Smooth muscle cell (in vitro differentiated cells): ENCODE measurements around the gene PSMB5. TPM values are rescaled to one million over a fixed set of nuclear protein-coding genes. Genes with fewer than 3 reads are reported as not detected.

Source experiments
- DNase-seq: peaks from one replicate; lab custom pipeline; 2025; ENCODE audit not compliant: unreplicated experiment; lab: John Stamatoyannopoulos, UW
- H2AFZ ChIP-seq: fragments of 200-600 bp; sonication (generic); 2 replicates; pipeline ENCODE4 v1.6.0; 2016; ENCODE audit warnings: antibody characterized with exemption, low read depth, mild to moderate bottlenecking
- H3F3A ChIP-seq: fragments of 200-600 bp; sonication (generic); 2 replicates; pipeline ENCODE4 v1.6.0; 2017; ENCODE audit warnings: antibody characterized with exemption, low read depth
- H3K27ac ChIP-seq: fragments of 200-600 bp; sonication (generic); 2 replicates; pipeline ENCODE4 v1.5.1; 2016; ENCODE audit warnings: low read depth, mild to moderate bottlenecking
- H3K27me3 ChIP-seq: fragments of 200-600 bp; sonication (generic); 2 replicates; pipeline ENCODE4 v1.6.1; 2016; ENCODE audit warnings: low read depth, mild to moderate bottlenecking
- H3K36me3 ChIP-seq: fragments of 200-600 bp; sonication (generic); 2 replicates; pipeline ENCODE4 v1.5.1; 2016; ENCODE audit warnings: low read depth
- H3K4me1 ChIP-seq: fragments of 200-600 bp; sonication (generic); 2 replicates; pipeline ENCODE4 v1.5.1; 2016; ENCODE audit warnings: low read depth
- H3K4me2 ChIP-seq: fragments of 200-600 bp; sonication (generic); 2 replicates; pipeline ENCODE4 v1.6.0; 2016; ENCODE audit warnings: mild to moderate bottlenecking
- H3K4me3 ChIP-seq: fragments of 200-600 bp; sonication (generic); 2 replicates; pipeline ENCODE4 v1.5.1; 2016; ENCODE audit warnings: mild to moderate bottlenecking
- H3K79me2 ChIP-seq: fragments of 200-600 bp; sonication (generic); 2 replicates; pipeline ENCODE4 v1.6.0; 2016; ENCODE audit warnings: low read depth, mild to moderate bottlenecking
- H3K9ac ChIP-seq: fragments of 200-600 bp; sonication (generic); 2 replicates; pipeline ENCODE4 v1.6.0; 2016; ENCODE audit warnings: low read depth
- H3K9me3 ChIP-seq: fragments of 200-600 bp; sonication (generic); replicated peaks from 2 replicates; pipeline ENCODE4 v1.5.1; 2016; ENCODE audit warnings: low read depth
- H4K20me1 ChIP-seq: fragments of 200-600 bp; sonication (generic); 2 replicates; pipeline ENCODE4 v1.6.0; 2016; ENCODE audit warnings: low read depth
- WGBS: methylation state at CpG from one replicate; pipeline ENCODE4 v1.1.7; 2016; ENCODE audit warnings: low lambda C conversion rate; 5-methylcytosine and 5-hydroxymethylcytosine counted together
- polyA plus RNA-seq: library from polyadenylated mRNA; unstranded; fragments of >200 nt; fragmentation: Nextera tagmentation; extraction: Ambion mirVana; gene quantifications from 2 replicates; pipeline ENCODE4 v1.2.1, GENCODE V29; 2016
- total RNA-seq: library from RNA; depleted of rRNA; stranded (reverse); fragments of >200 nt; gene quantifications from 2 replicates; pipeline ENCODE4 v1.2.3, GENCODE V29; 2014
- TF ChIP-seq, protein P1 (sequence below): fragments of 200-600 bp; sonication (generic); IDR thresholded peaks from 2 replicates; pipeline ENCODE4 v1.5.1; 2017; ENCODE audit warnings: borderline replicate concordance, mild to moderate bottlenecking, antibody characterized with exemption; ENCODE audit not compliant: insufficient read depth, poor library complexity, severe bottlenecking

PSMB5 gene
- total and polyA plus RNA-seq, 2 experiments from 2014 or later = 183 to 374 TPM

DNA sequence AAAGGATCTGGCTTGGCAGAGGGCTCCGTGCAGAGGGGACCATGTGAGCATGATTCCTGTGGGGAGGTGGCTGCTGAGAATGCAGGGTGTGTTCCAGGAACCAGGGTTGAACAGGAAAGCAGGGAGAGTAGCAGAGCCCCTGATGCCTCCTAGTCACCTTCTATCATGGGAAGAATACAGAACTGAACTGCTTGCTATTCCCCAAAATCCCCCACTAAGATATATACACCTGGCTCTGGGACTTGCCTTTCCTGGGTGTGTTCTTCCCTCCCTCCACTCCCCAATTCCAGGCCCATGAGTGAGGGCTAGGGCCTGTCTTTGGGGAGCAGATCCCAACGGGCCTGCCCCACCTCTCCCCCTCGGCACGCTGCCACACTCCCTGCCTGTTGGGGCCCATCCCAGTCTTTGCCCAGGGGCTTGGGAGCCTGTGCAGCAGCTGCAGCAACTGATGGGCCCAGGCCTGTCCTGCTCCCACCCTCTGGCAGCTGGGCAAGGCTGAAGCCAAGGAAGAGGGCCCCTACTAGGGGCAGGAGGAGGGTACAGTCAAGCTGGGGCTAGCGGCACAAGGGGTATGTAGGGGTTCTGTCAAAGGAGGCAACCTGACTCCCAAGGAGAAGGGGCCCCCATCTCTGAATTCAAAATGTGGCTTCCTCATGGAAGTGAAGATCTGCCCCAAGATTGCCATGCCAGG, 55.6 kb downstream of the PSMB5 start:
- H3K4me3 ChIP-seq = peak overlapping the region; percentile 92
- peaks cover 37% of the 10 kb centered on the region for H3F3A ChIP-seq
- DNase-seq = no peak
- no peak overlapping the region for H3K9ac ChIP-seq
- H4K20me1 ChIP-seq = peaks cover 15% of the 10 kb centered on the region
- H3K27me3 ChIP-seq = no peaks in the 10 kb centered on the region
- H3K9me3 ChIP-seq = no peaks in the 10 kb centered on the region
- H3K4me2 ChIP-seq = peak overlapping the region; percentile 89
- peak overlapping the region; percentile 92 for H3K27ac ChIP-seq
- TF ChIP-seq, protein P1, sequence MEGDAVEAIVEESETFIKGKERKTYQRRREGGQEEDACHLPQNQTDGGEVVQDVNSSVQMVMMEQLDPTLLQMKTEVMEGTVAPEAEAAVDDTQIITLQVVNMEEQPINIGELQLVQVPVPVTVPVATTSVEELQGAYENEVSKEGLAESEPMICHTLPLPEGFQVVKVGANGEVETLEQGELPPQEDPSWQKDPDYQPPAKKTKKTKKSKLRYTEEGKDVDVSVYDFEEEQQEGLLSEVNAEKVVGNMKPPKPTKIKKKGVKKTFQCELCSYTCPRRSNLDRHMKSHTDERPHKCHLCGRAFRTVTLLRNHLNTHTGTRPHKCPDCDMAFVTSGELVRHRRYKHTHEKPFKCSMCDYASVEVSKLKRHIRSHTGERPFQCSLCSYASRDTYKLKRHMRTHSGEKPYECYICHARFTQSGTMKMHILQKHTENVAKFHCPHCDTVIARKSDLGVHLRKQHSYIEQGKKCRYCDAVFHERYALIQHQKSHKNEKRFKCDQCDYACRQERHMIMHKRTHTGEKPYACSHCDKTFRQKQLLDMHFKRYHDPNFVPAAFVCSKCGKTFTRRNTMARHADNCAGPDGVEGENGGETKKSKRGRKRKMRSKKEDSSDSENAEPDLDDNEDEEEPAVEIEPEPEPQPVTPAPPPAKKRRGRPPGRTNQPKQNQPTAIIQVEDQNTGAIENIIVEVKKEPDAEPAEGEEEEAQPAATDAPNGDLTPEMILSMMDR = no peak
- WGBS = 72% methylated on average over 5 of the region's 5 CpGs
- peaks cover 44% of the 10 kb centered on the region for H3K4me1 ChIP-seq
- H3K36me3 ChIP-seq = no peaks in the 10 kb centered on the region
- peaks cover 24% of the 10 kb centered on the region for H3K79me2 ChIP-seq
- H2AFZ ChIP-seq = no peak overlapping the region

- H3K9me3 ChIP-seq = no peaks in the 10 kb centered on the region
- H3K27me3 ChIP-seq = no peaks in the 10 kb centered on the region
- peak overlapping the region; percentile 92 for H3K27ac ChIP-seq
- H3K4me2 ChIP-seq = peak overlapping the region; percentile 89
- TF ChIP-seq, protein P1 = no peak
- peaks cover 37% of the 10 kb centered on the region for H3F3A ChIP-seq
- H3K4me3 ChIP-seq = peak overlapping the region; percentile 7
- 79% methylated on average over 3 of the region's 3 CpGs for WGBS
- H4K20me1 ChIP-seq = peaks cover 16% of the 10 kb centered on the region
- no peak for DNase-seq
- no peak overlapping the region for H2AFZ ChIP-seq
- H3K79me2 ChIP-seq = peaks cover 24% of the 10 kb centered on the region
- H3K9ac ChIP-seq = peak overlapping the region; percentile 58
- H3K4me1 ChIP-seq = peaks cover 44% of the 10 kb centered on the region
- H3K36me3 ChIP-seq = no peaks in the 10 kb centered on the region
These were observed 56.2 kb downstream of the PSMB5 start for GRCh38 chr14:22978487-22978837.

DNA sequence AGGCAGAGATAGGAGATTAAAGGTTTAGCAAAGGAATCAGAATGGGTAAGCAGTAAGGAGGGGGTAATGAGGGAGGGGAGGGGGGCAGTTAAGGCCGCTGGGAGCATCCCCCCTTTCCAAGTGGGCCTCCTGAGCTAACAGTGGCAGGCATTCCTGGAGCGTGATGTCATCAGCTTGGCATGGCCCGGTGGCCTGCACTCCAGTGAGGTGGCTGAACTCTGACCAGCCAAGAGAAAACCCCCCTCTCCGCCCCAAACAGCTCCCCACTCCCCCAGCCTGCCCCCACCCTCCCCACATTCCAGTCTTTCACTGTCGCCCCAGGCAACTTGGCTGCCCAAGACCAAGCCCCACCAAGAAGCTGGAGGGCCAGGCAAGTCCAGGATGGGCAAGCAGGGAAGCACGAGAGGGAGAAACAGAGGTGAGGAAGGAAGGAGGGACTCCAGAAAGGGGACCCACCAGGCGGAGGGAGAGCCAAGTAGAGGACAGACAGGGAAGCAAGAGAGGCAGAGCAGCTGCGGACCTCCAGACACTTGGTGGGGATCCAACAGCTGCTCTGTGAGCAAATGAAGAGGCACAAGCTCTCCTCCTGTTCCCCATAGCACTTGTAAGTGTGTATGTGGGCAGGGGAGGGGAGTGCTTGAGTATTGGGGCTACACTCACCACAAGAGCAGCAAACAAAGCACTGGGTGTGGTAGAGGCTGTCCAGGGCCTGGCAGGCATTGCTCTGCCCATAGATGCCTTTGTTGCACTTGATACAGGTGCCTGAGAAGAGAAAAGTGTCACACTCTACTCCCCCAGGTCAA, 56.8 kb downstream of the PSMB5 start:
- no peaks in the 10 kb centered on the region for H3K36me3 ChIP-seq
- peaks cover 37% of the 10 kb centered on the region for H3F3A ChIP-seq
- peaks cover 24% of the 10 kb centered on the region for H3K79me2 ChIP-seq
- TF ChIP-seq, protein P1 = no peak
- peak overlapping the region; percentile 58 for H3K9ac ChIP-seq
- peak overlapping the region; percentile 92 for H3K27ac ChIP-seq
- peaks cover 44% of the 10 kb centered on the region for H3K4me1 ChIP-seq
- DNase-seq = peak; percentile 31
- WGBS = 6% methylated on average over 8 of the region's 8 CpGs
- H3K9me3 ChIP-seq = no peaks in the 10 kb centered on the region
- H2AFZ ChIP-seq = no peak overlapping the region
- H3K4me3 ChIP-seq = peak overlapping the region; percentile 7
- H3K4me2 ChIP-seq = peak overlapping the region; percentile 89
- H3K27me3 ChIP-seq = no peaks in the 10 kb centered on the region
- peaks cover 20% of the 10 kb centered on the region for H4K20me1 ChIP-seq
